Activated CD8-positive, alpha-beta memory T cell treated with anti-CD3 and anti-CD28 coated beads, Interleukin-2, amount 50 U/mL, for 48 hours (primary cell): ENCODE measurements around the gene SOX8.
"Not testable (repeated sequence)": the region's sequence is repeated elsewhere in the genome, so short reads cannot be mapped to it uniquely, and the experiment has no call there.

Experiments
- DNase-seq: peaks from one replicate; pipeline ENCODE4 v3.0.0-alpha.2; 2020

Gene SOX8

GRCh38 chr16:955766-956165 lies 25.8 kb upstream of the SOX8 start:
- not testable (repeated sequence) for DNase-seq

GRCh38 chr16:959232-960040 lies 22.1 kb upstream of the SOX8 start:
- DNase-seq: no peak

- no peak for DNase-seq
Observed at GRCh38 chr16:962366-962765, 19.2 kb upstream of the SOX8 start.

GRCh38 chr16:962901-963814 lies 18.4 kb upstream of the SOX8 start:
- no peak for DNase-seq

GRCh38 chr16:963913-964312 lies 17.7 kb upstream of the SOX8 start:
- DNase-seq: no peak

- DNase-seq: no peak
Observed at GRCh38 chr16:964356-965035, 17.1 kb upstream of the SOX8 start.

GRCh38 chr16:965036-965395 lies 16.6 kb upstream of the SOX8 start:
- DNase-seq: no peak

GRCh38 chr16:965487-965886 lies 16.1 kb upstream of the SOX8 start:
- no peak for DNase-seq

GRCh38 chr16:966035-966434 lies 15.5 kb upstream of the SOX8 start:
- no peak for DNase-seq

GRCh38 chr16:966505-966904 lies 15.1 kb upstream of the SOX8 start:
- no peak for DNase-seq

- DNase-seq: no peak
Observed at GRCh38 chr16:967077-967541, 14.5 kb upstream of the SOX8 start.

- no peak for DNase-seq
Observed at GRCh38 chr16:967546-968295, 13.8 kb upstream of the SOX8 start.

GRCh38 chr16:968620-969019 lies 12.9 kb upstream of the SOX8 start:
- no peak for DNase-seq

GRCh38 chr16:969508-970385 lies 11.8 kb upstream of the SOX8 start:
- peak; percentile 70 for DNase-seq

- DNase-seq: no peak
Observed at GRCh38 chr16:970386-970765, 11.2 kb upstream of the SOX8 start.

GRCh38 chr16:970766-971581 lies 10.6 kb upstream of the SOX8 start, which contains the start of gene LMF1:
Gene LMF1, minus strand, starts transcription at chr16:970984. Its CDS starts 4 bp downstream, at chr16:970980.
- peak; percentile 100 for DNase-seq

GRCh38 chr16:971582-971905 lies 10.0 kb upstream of the SOX8 start:
- DNase-seq: no peak

GRCh38 chr16:971981-972315 lies 9.6 kb upstream of the SOX8 start:
- no peak for DNase-seq

GRCh38 chr16:972316-973002 lies 9.1 kb upstream of the SOX8 start:
- DNase-seq: no peak

- no peak for DNase-seq
Observed at GRCh38 chr16:973366-973765, 8.2 kb upstream of the SOX8 start.
